Muscle layer of colon (tissue), 2 donors: ENCODE measurements around the gene TRPM4.

Experiments used
- H3K27ac ChIP-seq: one replicate; pipeline ENCODE4 v1.7.0; 2013; ENCODE audit warnings: low read depth, mild to moderate bottlenecking, low read length, moderate library complexity
- H3K27me3 ChIP-seq, 2 donors: one replicate each; pipeline ENCODE4 v1.7.0; 2013; ENCODE audit warnings: low read length in 2 of 2, mild to moderate bottlenecking in 2 of 2; ENCODE audit not compliant: insufficient read depth in 2 of 2, control insufficient read depth in 1 of 2
- H3K36me3 ChIP-seq: one replicate; pipeline ENCODE4 v1.7.0; 2013; ENCODE audit warnings: mild to moderate bottlenecking, low read length; ENCODE audit not compliant: insufficient read depth
- H3K4me1 ChIP-seq: one replicate; pipeline ENCODE4 v1.7.0; 2013; ENCODE audit warnings: mild to moderate bottlenecking, low read length; ENCODE audit not compliant: insufficient read depth
- H3K4me3 ChIP-seq, 2 donors: one replicate each; pipeline ENCODE4 v1.7.0; 2013; ENCODE audit warnings: low read length in 2 of 2, low read depth in 1 of 2, mild to moderate bottlenecking in 1 of 2, moderate library complexity in 1 of 2
- H3K9ac ChIP-seq: one replicate; pipeline ENCODE4 v1.7.0; 2013; ENCODE audit warnings: low read length
- H3K9me3 ChIP-seq: one replicate; pipeline ENCODE4 v1.7.0; 2013; ENCODE audit warnings: mild to moderate bottlenecking, low read length
- donor health status: abdominal sarcoma.
- donor health status: Adenocarcinoma of cecum.

The TRPM4 gene

DNA sequence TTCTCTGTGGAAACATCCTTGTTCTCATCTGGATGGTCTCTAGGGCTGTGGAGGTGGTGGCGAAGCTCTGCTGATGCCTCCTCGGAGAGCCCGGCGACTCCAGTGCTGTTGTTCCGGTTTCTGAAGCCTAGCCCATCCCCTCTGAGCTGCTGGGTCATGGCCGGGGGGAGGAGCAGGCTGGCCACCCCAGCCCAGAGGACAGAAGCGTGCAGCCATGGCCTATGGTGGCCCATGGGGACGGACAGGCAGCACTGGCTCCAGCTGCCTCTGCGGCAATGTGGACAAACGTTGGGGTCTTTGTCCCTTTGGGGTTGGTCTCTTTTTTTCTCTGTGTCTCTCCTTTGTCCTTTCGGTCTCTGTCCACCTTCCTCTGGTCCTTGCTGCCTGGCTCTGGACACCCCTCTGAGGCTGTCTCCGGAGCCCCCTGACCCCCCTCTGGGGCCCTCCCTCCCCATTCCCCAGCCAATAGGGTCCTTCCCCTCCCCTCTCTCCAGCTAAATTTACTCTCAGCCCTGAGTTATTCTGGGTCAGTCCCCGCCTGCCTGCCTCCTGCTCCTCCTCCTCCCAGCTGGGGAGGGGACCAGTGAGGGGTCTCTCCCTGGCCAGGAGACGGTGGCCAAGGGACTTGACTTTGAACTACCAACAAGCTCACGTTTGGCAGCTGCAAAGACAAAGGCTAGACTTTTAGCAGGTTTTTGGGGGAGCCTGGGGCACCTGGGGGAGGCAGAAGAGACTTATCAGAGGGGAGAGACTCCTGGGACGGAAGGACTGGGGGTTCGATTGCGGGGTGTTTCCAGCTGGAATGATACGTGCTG lies 2.4 kb upstream of the TRPM4 start, which contains the start of gene HRC:
TSS of gene HRC (minus strand) at position 392 of the 815 bp plus-strand sequence. CDS start at position 233, 159 bp downstream.
- no peaks in the 10 kb centered on the region for H3K9me3 ChIP-seq
- H3K4me3 ChIP-seq: no peak within 1 kb of the TSS
- no peak within 1 kb of the TSS for H3K27ac ChIP-seq
- H3K36me3 ChIP-seq: no peaks in the 10 kb centered on the region
- no peak within 1 kb of the TSS for H3K9ac ChIP-seq
- peaks cover 12% of the 10 kb centered on the region for H3K4me1 ChIP-seq
- no peaks in the 10 kb centered on the region for H3K27me3 ChIP-seq

DNA sequence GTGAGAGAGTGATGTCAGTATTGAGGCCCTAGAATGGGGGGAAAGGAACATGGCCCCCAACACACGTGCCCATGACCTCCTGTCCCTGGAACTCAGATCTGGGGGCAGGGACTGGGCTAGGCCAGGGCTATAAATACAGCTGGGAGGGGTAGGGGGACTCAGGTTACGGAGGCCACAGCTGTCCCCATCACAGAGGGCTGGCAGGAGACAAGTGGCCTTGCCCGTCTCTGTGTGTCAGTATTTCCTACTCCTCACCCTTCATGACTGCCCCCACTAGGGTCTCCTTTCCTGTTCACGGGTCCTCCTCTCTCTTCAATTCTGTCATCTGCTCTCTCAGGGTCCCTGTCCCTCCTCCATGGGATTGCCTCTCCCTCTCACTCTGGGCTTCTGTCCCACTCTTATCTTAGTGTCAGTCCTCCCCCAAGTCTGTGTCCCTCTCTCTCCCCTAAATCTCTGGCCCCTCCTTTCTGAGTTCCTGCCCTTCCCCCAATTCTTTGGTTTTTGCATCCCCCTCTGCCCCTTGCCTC lies 1.7 kb upstream of the TRPM4 start:
- Histone ChIP-seq H3K36me3 (no peaks in the 10 kb centered on the region), H3K4me3 (no peak overlapping the region), H3K9me3 (no peaks in the 10 kb centered on the region), H3K27ac (no peak overlapping the region), H3K27me3 (no peaks in the 10 kb centered on the region), H3K9ac (no peak overlapping the region), H3K4me1 (peaks cover 12% of the 10 kb centered on the region)

DNA sequence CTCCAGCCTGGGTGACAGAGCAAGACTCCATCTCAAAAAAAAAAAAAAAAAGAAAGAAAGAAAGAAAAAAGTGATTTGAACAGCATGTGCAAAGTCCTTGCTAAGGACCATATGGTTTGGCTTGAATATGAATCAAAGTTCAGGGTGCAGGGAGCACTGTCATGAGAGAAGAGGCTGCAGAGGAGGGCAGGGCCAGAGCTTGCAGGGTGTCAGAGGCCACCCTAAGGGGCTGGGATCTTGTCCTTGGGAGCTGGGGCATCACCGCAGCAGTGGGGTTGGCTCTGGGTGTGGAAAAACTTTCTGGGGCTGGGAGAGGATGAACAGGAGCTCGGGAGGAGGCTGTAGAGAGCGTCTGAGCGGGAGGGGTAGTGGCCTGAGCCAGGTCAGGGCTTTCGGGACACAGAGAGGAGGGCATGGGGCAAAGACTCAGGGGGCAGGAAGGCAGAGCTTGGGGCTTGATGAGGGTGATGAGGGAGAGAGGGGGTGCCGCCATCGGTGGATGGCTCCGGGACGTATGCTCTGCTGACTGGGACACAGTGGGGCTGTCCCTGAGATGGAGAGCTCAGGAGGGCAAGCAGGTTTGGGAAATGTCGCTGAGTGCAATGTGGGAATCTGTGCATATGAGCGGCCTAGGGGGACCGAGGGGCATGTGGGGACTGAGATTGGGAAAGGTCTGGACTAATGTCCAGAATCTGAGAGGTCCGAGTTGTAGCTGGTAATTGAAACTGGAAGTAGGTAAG lies 3.0 kb downstream of the TRPM4 start:
- no peak overlapping the region for H3K4me3 ChIP-seq
- no peak overlapping the region for H3K9ac ChIP-seq
- no peak overlapping the region for H3K27ac ChIP-seq
- peaks cover 9% of the 10 kb centered on the region for H3K4me1 ChIP-seq
- no peaks in the 10 kb centered on the region for H3K36me3 ChIP-seq
- no peaks in the 10 kb centered on the region for H3K9me3 ChIP-seq
- H3K27me3 ChIP-seq: no peaks in the 10 kb centered on the region

DNA sequence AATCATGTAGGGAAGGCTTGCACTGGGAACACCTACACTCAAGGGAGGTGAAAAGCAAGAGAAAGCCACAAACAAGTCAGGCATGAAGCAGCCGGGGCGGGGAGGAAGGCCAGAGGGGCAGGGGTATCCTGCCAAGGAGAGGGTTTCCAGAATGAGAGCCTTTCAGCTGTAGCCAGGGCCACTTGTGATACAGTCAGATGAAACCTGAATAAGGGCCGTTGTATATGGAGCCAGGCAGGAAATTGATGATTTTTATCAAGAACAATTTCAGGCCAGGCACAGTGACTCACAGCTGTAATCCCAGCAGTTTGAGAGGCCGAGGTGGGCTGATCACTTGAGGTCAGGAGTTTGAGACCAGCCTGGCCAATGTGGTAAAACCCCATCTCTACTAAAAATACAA lies 4.4 kb downstream of the TRPM4 start:
- Histone ChIP-seq H3K4me1 (peaks cover 10% of the 10 kb centered on the region), H3K36me3 (no peaks in the 10 kb centered on the region), H3K9ac (no peak overlapping the region), H3K27ac (no peak overlapping the region), H3K27me3 (no peaks in the 10 kb centered on the region), H3K9me3 (no peaks in the 10 kb centered on the region), H3K4me3 (no peak overlapping the region)

DNA sequence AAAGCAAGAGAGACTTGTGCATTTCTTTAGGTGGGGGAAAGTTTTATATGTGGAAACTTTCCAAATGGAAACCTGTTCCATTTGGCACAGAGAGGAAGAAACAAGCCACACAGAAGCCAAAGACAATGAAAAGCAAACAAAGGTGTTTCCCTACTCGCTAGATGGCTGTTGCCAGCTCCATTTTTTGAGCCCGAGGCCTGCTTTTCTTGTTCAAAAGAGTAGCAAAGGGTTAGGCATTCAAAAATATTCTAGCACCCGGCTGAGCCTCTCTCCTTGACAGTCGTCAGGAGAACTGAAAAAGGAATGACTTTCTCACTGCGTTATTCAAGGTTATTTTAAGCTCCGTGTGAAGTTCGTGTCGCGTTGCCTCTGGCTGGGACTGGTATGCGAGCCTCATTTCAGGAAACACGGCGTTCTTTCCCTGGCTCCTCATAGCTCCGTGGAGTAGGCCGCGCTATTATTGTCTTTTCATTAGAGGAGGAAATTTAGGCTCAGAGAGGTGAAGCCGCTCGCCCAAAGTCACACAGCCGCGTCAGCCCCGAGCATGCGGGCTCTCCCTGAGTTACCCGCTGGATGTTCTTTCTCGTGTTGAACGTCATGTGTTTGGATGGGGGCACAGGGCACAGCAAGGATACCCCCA lies 7.6 kb downstream of the TRPM4 start:
- H3K36me3 ChIP-seq: no peaks in the 10 kb centered on the region
- peak overlapping the region; percentile 1 for H3K27ac ChIP-seq
- peak overlapping the region in 1 of 2 donors; percentile 18 for H3K4me3 ChIP-seq
- H3K27me3 ChIP-seq: no peaks in the 10 kb centered on the region
- peaks cover 5% of the 10 kb centered on the region for H3K4me1 ChIP-seq
- no peak overlapping the region for H3K9ac ChIP-seq
- no peaks in the 10 kb centered on the region for H3K9me3 ChIP-seq

DNA sequence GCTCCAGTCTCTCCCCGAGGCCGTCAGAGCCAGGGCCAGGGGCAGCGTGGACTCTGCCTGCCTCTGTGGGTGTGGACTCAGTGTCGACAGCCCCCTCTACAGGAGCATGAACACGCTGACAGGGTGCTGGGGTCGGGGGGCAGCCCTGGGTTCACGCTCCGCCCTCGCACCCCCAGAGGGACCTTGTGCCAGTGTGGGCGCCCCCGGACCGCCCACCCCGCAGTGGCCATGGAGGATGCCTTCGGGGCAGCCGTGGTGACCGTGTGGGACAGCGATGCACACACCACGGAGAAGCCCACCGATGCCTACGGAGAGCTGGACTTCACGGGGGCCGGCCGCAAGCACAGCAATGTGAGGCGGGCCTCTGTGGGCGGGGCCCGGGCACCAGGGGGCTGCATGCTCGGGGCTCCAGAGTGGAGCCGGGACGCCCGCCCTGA lies 8.3 kb downstream of the TRPM4 start:
- Histone ChIP-seq H3K4me3 (peak overlapping the region in 1 of 2 donors; percentile 18), H3K27ac (no peak overlapping the region), H3K27me3 (no peaks in the 10 kb centered on the region), H3K36me3 (peaks cover 4% of the 10 kb centered on the region), H3K9me3 (no peaks in the 10 kb centered on the region), H3K4me1 (peaks cover 5% of the 10 kb centered on the region), H3K9ac (no peak overlapping the region)

DNA sequence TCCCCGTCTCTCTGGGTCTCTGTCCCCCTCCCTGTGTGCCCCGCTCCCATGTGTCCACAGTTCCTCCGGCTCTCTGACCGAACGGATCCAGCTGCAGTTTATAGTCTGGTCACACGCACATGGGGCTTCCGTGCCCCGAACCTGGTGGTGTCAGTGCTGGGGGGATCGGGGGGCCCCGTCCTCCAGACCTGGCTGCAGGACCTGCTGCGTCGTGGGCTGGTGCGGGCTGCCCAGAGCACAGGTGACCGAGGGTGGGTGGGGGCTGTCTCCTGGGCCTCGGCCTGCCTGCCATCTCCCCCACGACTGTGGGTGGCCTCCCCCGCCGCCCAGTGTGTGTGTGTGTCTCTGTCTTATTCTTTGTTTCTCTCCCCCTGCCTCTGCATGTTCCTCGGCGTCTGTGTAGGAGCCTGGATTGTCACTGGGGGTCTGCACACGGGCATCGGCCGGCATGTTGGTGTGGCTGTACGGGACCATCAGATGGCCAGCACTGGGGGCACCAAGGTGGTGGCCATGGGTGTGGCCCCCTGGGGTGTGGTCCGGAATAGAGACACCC lies 10.3 kb downstream of the TRPM4 start:
- no peak overlapping the region for H3K27ac ChIP-seq
- peaks cover 5% of the 10 kb centered on the region for H3K4me1 ChIP-seq
- no peaks in the 10 kb centered on the region for H3K9me3 ChIP-seq
- H3K36me3 ChIP-seq: peaks cover 20% of the 10 kb centered on the region
- no peak overlapping the region for H3K9ac ChIP-seq
- no peak overlapping the region for H3K4me3 ChIP-seq
- no peaks in the 10 kb centered on the region for H3K27me3 ChIP-seq

DNA sequence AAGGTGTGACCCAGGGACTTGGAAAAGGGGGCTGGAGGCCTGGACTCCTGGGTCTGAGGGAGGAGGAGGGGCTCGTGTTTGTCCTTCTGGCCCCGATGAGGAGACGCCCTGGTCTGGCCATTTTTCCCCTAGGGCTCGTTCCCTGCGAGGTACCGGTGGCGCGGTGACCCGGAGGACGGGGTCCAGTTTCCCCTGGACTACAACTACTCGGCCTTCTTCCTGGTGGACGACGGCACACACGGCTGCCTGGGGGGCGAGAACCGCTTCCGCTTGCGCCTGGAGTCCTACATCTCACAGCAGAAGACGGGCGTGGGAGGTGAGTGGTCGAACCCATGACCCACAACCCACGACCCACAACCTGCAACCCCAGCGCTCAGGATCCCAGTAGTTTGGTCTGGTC lies 10.8 kb downstream of the TRPM4 start:
- Histone ChIP-seq H3K4me3 (no peak overlapping the region), H3K27ac (no peak overlapping the region), H3K36me3 (peaks cover 20% of the 10 kb centered on the region), H3K27me3 (no peaks in the 10 kb centered on the region), H3K9ac (no peak overlapping the region), H3K4me1 (peaks cover 5% of the 10 kb centered on the region), H3K9me3 (no peaks in the 10 kb centered on the region)

DNA sequence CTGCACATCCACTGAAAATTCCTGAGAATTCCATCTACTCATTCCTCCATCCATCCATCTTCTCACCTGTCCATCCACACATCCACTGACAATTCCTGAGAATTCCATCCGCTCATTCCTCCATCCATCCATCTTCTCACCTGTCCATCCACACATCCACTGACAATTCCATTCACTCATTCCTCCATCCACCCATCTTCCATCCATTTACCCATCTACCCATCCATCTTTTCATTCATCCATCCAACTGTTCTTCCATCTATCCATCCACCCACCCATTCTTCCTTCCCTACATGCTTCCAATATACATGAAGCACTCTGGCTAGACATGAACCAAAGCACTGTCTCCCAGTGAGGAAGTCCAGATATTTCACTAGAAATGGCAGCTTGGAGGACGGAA lies 15.6 kb downstream of the TRPM4 start:
- no peaks in the 10 kb centered on the region for H3K27me3 ChIP-seq
- H3K9me3 ChIP-seq: no peaks in the 10 kb centered on the region
- no peak overlapping the region for H3K9ac ChIP-seq
- no peak overlapping the region for H3K27ac ChIP-seq
- H3K36me3 ChIP-seq: peaks cover 20% of the 10 kb centered on the region
- no peaks in the 10 kb centered on the region for H3K4me1 ChIP-seq
- no peak overlapping the region for H3K4me3 ChIP-seq

DNA sequence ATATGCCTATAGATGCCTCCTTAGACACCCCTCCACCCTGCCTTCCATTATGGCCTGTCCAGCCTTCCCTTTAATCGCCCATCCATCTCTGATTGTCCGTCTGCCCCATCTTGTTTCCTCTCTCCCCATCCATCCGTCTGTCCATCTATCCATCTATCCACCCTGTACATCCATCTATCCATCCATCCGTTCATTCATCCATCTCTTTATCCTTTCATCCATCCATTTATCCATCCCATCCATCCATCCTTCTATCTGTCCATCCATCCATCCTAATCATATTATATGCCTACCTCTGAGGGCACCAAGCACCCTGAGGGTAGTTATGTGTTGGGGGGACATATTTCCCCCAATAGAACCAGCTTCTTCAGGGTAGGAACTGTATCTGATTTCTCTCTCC lies 23.1 kb downstream of the TRPM4 start:
- Histone ChIP-seq H3K36me3 (no peaks in the 10 kb centered on the region), H3K9ac (no peak overlapping the region), H3K4me1 (no peaks in the 10 kb centered on the region), H3K27me3 (no peaks in the 10 kb centered on the region), H3K4me3 (no peak overlapping the region), H3K9me3 (no peaks in the 10 kb centered on the region), H3K27ac (no peak overlapping the region)
